ENCODE measurements around the gene CLN5. TPM values are rescaled to one million over a fixed set of nuclear protein-coding genes. Genes with fewer than 3 reads are reported as not detected.

CLN5 gene
- total RNA-seq, 1 experiment from 2014 or later, result 10.7 TPM

DNA sequence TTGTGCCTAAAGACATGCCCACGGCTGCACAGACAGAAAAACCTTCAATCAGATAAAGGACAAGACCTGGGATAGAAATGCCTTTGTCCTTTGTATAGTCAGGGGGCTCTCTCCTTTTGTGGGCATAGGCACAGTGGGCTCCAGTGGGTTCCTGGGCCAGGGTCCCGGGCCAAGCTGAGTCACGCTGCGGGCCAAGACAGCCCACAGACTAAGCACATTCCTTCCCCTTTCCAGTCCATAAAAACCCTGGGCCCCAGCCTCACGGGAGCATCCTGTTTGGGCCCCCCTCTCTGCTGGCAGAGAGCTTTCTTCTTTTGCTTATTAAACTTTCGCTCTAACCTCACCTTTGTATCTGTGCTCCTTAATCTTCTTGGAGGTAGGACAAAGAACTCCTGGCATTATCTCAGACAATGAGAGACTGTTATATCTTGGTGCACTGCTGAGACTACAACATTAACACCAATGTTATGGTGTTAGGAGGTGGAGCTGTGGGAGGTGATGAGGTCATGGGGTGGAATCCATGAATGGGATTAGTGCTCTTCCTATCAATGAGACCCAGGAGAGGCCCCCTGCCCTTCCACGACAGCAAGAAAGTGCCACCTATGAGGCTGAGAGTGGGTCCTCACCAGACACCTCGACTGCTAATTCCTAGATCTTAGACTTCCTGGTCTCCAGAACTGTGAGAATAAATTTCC, 55.9 kb downstream of the CLN5 start:
- no peaks in the 10 kb centered on the region; the same call in 1 of the 2 replicates for H3K36me3 ChIP-seq (ENCODE audit: low read depth)
- H3K9me3 ChIP-seq (ENCODE audit: insufficient read depth, low read depth), result no peaks in the 10 kb centered on the region
- no peak overlapping the region for H3K4me2 ChIP-seq
- H3K79me2 ChIP-seq (ENCODE audit: low read depth), result no peaks in the 10 kb centered on the region
- H3K4me1 ChIP-seq (replicated peaks; ENCODE audit: insufficient read depth), result no peaks in the 10 kb centered on the region
- no peak overlapping the region for H3K27ac ChIP-seq
- POLR2A ChIA-PET (ENCODE audit: unreplicated experiment), result no interaction called here
- no peak for TF ChIP-seq CTCF (conservative IDR thresholded peaks at IDR 0.05)
- TF ChIP-seq EZH2 (IDR thresholded peaks at IDR 0.05; ENCODE audit: low read depth), result no peak
- no peaks in the 10 kb centered on the region for H3K9me2 ChIP-seq (ENCODE audit: insufficient read depth)
- no peak for DNase-seq
- no peaks in the 10 kb centered on the region for H3K27me3 ChIP-seq (ENCODE audit: insufficient read depth, low read depth)
- no peak overlapping the region for H2AFZ ChIP-seq
- intact Hi-C loops (cut with micrococcal nuclease; ENCODE audit: unreplicated experiment), result no loop called here
- H4K20me1 ChIP-seq (ENCODE audit: insufficient read depth), result no peaks in the 10 kb centered on the region
- no peak overlapping the region for H3K4me3 ChIP-seq
- CTCF ChIA-PET, result interaction anchor here (0.7 kb wide), 1 partner anchor 279 kb away, joined by 6 read pairs; no protein-coding TSS in a partner anchor
- no TSS peak for BruUV-seq (replicated peaks)
- H3F3A ChIP-seq (ENCODE audit: insufficient read depth, low read depth), result no peaks in the 10 kb centered on the region

GRCh38 chr13:77048681-77049080, 56.8 kb downstream of the CLN5 start:
- ChIA-PET POLR2A (ENCODE audit: unreplicated experiment) (no interaction called here), CTCF (interaction anchor here (0.7 kb wide), 1 partner anchor 278 kb away, joined by 6 read pairs; no protein-coding TSS in a partner anchor)
- Histone ChIP-seq H4K20me1 (ENCODE audit: insufficient read depth) (no peaks in the 10 kb centered on the region), H3K4me1 (replicated peaks; ENCODE audit: insufficient read depth) (no peaks in the 10 kb centered on the region), H3K36me3 (ENCODE audit: low read depth) (peaks cover 5% of the 10 kb centered on the region; the same call in 1 of the 2 replicates), H3K4me3 (no peak overlapping the region), H3K9me2 (ENCODE audit: insufficient read depth) (no peaks in the 10 kb centered on the region), H2AFZ (no peak overlapping the region), H3F3A (ENCODE audit: insufficient read depth, low read depth) (no peaks in the 10 kb centered on the region), H3K9me3 (ENCODE audit: insufficient read depth, low read depth) (no peaks in the 10 kb centered on the region), H3K4me2 (no peak overlapping the region), H3K27ac (no peak overlapping the region), H3K79me2 (ENCODE audit: low read depth) (no peaks in the 10 kb centered on the region), H3K27me3 (ENCODE audit: insufficient read depth, low read depth) (no peaks in the 10 kb centered on the region)
- TF ChIP-seq CTCF (conservative IDR thresholded peaks at IDR 0.05), result no peak
- no peak for TF ChIP-seq EZH2 (IDR thresholded peaks at IDR 0.05; ENCODE audit: low read depth)
- intact Hi-C loops (cut with micrococcal nuclease; ENCODE audit: unreplicated experiment), result no loop called here
- DNase-seq, result no peak
- BruUV-seq (replicated peaks), result no TSS peak

- ChIA-PET POLR2A (ENCODE audit: unreplicated experiment) (no interaction called here), CTCF (no interaction called here)
- no peak overlapping the region for H3K27ac ChIP-seq
- no peaks in the 10 kb centered on the region for H4K20me1 ChIP-seq (ENCODE audit: insufficient read depth)
- no peaks in the 10 kb centered on the region for H3K27me3 ChIP-seq (ENCODE audit: insufficient read depth, low read depth)
- no peak for DNase-seq
- H3K36me3 ChIP-seq (ENCODE audit: low read depth), result peaks cover 5% of the 10 kb centered on the region; the same call in 1 of the 2 replicates
- intact Hi-C loops (cut with micrococcal nuclease; ENCODE audit: unreplicated experiment), result no loop called here
- no peak overlapping the region for H2AFZ ChIP-seq
- no peaks in the 10 kb centered on the region for H3K9me3 ChIP-seq (ENCODE audit: insufficient read depth, low read depth)
- no TSS peak for BruUV-seq (replicated peaks)
- no peaks in the 10 kb centered on the region for H3K79me2 ChIP-seq (ENCODE audit: low read depth)
- TF ChIP-seq CTCF (conservative IDR thresholded peaks at IDR 0.05) (no peak), EZH2 (IDR thresholded peaks at IDR 0.05; ENCODE audit: low read depth) (no peak)
- no peaks in the 10 kb centered on the region for H3K9me2 ChIP-seq (ENCODE audit: insufficient read depth)
- H3K4me1 ChIP-seq (replicated peaks; ENCODE audit: insufficient read depth), result no peaks in the 10 kb centered on the region
- no peak overlapping the region for H3K4me2 ChIP-seq
- H3K4me3 ChIP-seq, result no peak overlapping the region
- no peaks in the 10 kb centered on the region for H3F3A ChIP-seq (ENCODE audit: insufficient read depth, low read depth)
These were observed 61.3 kb downstream of the CLN5 start for GRCh38 chr13:77053192-77053591.

Other genes starting within 250 kb of the CLN5 start
- gene KCTD12, start 105.7 kb upstream of the CLN5 start, total RNA-seq (2021), result 0.15 TPM in 1 of 2 replicates, not detected in the other
- not detected in 2 replicates for gene ACOD1, start 43.6 kb upstream of the CLN5 start, total RNA-seq (2021)
- 20.3 and 22.0 TPM in 2 replicates for gene FBXL3, start 35.1 kb downstream of the CLN5 start, total RNA-seq (2021)